HL-60 (cell line): ENCODE data around the gene ZNF205.

Experiments used
- CTCF ChIP-seq: IDR thresholded peaks from one replicate; pipeline ENCODE4 v1.5.1; 2011; ENCODE audit warnings: low read length, control low read depth, inconsistent platforms; ENCODE audit not compliant: insufficient read depth
- GABPA ChIP-seq: IDR thresholded peaks from 2 replicates; pipeline ENCODE4 v1.6.1; 2012; ENCODE audit warnings: low read depth
- REST ChIP-seq: IDR thresholded peaks from 2 replicates; pipeline ENCODE4 v1.6.1; 2012; ENCODE audit warnings: low read depth; ENCODE audit not compliant: insufficient replicate concordance

- TF ChIP-seq CTCF (no peak), GABPA (no peak), REST (no peak)
Measured at GRCh38 chr16:3112058-3112880, at the start of gene ZNF205.
